KOPT-K1 (cell line): ENCODE measurements around the gene CAMK1D.

Experiments
- H3K27ac ChIP-seq: fragments of 200-600 bp; sonication (generic); 2 replicates; pipeline ENCODE4 v1.5.1; 2016; ENCODE audit warnings: antibody characterized with exemption, mild to moderate bottlenecking, low read depth, low read length; ENCODE audit not compliant: poor library complexity, severe bottlenecking
- H3K36me3 ChIP-seq: fragments of 200-600 bp; sonication (generic); 2 replicates; pipeline ENCODE4 v1.5.1; 2017; ENCODE audit warnings: antibody characterized with exemption, mild to moderate bottlenecking, low read length, moderate library complexity; ENCODE audit not compliant: insufficient read depth
- H3K9me3 ChIP-seq: fragments of 200-600 bp; sonication (generic); 2 replicates; pipeline ENCODE4 v1.5.1; 2017; ENCODE audit warnings: antibody characterized with exemption, low read length, mild to moderate bottlenecking; ENCODE audit not compliant: insufficient read depth, poor library complexity, severe bottlenecking

CAMK1D gene

GRCh38 chr10:12661671-12662070, 312.3 kb downstream of the CAMK1D start:
- H3K9me3 ChIP-seq, result no peaks in the 10 kb centered on the region
- H3K36me3 ChIP-seq, result no peaks in the 10 kb centered on the region
- no peak overlapping the region for H3K27ac ChIP-seq

- Histone ChIP-seq H3K27ac (no peak overlapping the region), H3K36me3 (no peaks in the 10 kb centered on the region), H3K9me3 (no peaks in the 10 kb centered on the region)
Observed at GRCh38 chr10:12663863-12664262, 314.5 kb downstream of the CAMK1D start.

GRCh38 chr10:12665501-12665900, 316.2 kb downstream of the CAMK1D start:
- H3K36me3 ChIP-seq, result no peaks in the 10 kb centered on the region
- no peaks in the 10 kb centered on the region for H3K9me3 ChIP-seq
- H3K27ac ChIP-seq, result no peak overlapping the region

- Histone ChIP-seq H3K36me3 (no peaks in the 10 kb centered on the region), H3K9me3 (no peaks in the 10 kb centered on the region), H3K27ac (no peak overlapping the region)
Observed at GRCh38 chr10:12667052-12667451, 317.7 kb downstream of the CAMK1D start.

GRCh38 chr10:12668634-12669033, 319.3 kb downstream of the CAMK1D start:
- H3K36me3 ChIP-seq, result no peaks in the 10 kb centered on the region
- H3K9me3 ChIP-seq, result no peaks in the 10 kb centered on the region
- no peak overlapping the region for H3K27ac ChIP-seq

GRCh38 chr10:12670004-12670403, 320.7 kb downstream of the CAMK1D start:
- no peaks in the 10 kb centered on the region for H3K9me3 ChIP-seq
- no peak overlapping the region for H3K27ac ChIP-seq
- H3K36me3 ChIP-seq, result no peaks in the 10 kb centered on the region

- H3K27ac ChIP-seq, result no peak overlapping the region
- no peaks in the 10 kb centered on the region for H3K36me3 ChIP-seq
- no peaks in the 10 kb centered on the region for H3K9me3 ChIP-seq
Observed at GRCh38 chr10:12675186-12675585, 325.8 kb downstream of the CAMK1D start.

- H3K27ac ChIP-seq, result no peak overlapping the region
- no peaks in the 10 kb centered on the region for H3K36me3 ChIP-seq
- H3K9me3 ChIP-seq, result no peaks in the 10 kb centered on the region
Observed at GRCh38 chr10:12679636-12680035, 330.3 kb downstream of the CAMK1D start.

GRCh38 chr10:12681252-12681651, 331.9 kb downstream of the CAMK1D start:
- Histone ChIP-seq H3K27ac (no peak overlapping the region), H3K9me3 (no peaks in the 10 kb centered on the region), H3K36me3 (no peaks in the 10 kb centered on the region)

- Histone ChIP-seq H3K36me3 (no peaks in the 10 kb centered on the region), H3K9me3 (no peaks in the 10 kb centered on the region), H3K27ac (no peak overlapping the region)
Observed at GRCh38 chr10:12684784-12685183, 335.4 kb downstream of the CAMK1D start.

- H3K27ac ChIP-seq, result no peak overlapping the region
- no peaks in the 10 kb centered on the region for H3K9me3 ChIP-seq
- H3K36me3 ChIP-seq, result no peaks in the 10 kb centered on the region
Observed at GRCh38 chr10:12685261-12686058, 336.1 kb downstream of the CAMK1D start.

- H3K9me3 ChIP-seq, result no peaks in the 10 kb centered on the region
- no peaks in the 10 kb centered on the region for H3K36me3 ChIP-seq
- H3K27ac ChIP-seq, result no peak overlapping the region
Observed at GRCh38 chr10:12687996-12688395, 338.6 kb downstream of the CAMK1D start.

GRCh38 chr10:12689893-12690292, 340.5 kb downstream of the CAMK1D start:
- Histone ChIP-seq H3K9me3 (no peaks in the 10 kb centered on the region), H3K36me3 (no peaks in the 10 kb centered on the region), H3K27ac (no peak overlapping the region)

GRCh38 chr10:12690525-12691126, 341.3 kb downstream of the CAMK1D start:
- H3K36me3 ChIP-seq, result no peaks in the 10 kb centered on the region
- H3K27ac ChIP-seq, result no peak overlapping the region
- no peaks in the 10 kb centered on the region for H3K9me3 ChIP-seq

GRCh38 chr10:12691596-12691995, 342.2 kb downstream of the CAMK1D start:
- no peak overlapping the region for H3K27ac ChIP-seq
- no peaks in the 10 kb centered on the region for H3K9me3 ChIP-seq
- no peaks in the 10 kb centered on the region for H3K36me3 ChIP-seq

GRCh38 chr10:12697764-12698163, 348.4 kb downstream of the CAMK1D start:
- H3K9me3 ChIP-seq, result no peaks in the 10 kb centered on the region
- H3K36me3 ChIP-seq, result no peaks in the 10 kb centered on the region
- H3K27ac ChIP-seq, result no peak overlapping the region
